ENCODE data around the gene CTNND2.
A peak's percentile ranks its signal among the peaks of the same experiment; 100 is the strongest.
"Not testable (repeated sequence)": the region's sequence is repeated elsewhere in the genome, so short reads cannot be mapped to it uniquely, and the experiment has no call there.

Gene CTNND2

DNA sequence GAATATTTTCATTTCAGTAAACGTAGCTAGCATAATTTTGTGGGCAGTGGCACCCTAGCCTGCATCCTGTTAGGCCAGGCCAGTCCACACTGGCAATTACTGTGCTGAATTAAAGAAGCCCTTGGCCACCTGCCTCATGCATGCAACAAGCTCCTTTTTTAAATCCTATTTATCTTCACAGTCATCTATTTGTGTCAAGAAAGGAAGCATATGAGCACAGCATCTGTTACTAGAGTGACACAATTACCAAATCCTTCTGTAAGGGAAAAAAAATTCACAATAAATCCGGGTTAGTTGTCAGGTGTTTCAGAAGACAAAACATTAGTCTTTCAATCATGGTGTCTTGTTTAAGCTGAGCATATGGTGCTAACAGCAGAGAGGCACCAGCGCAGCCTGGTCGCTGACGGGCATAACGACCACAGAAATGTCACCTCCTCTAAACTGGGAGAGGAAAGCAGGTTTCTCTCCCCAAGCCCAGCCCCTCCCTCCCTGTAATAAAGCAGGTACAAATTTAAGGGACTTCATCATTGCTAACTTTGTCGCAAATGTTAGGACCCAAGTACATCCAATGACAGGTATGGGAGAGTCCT, 520.6 kb downstream of the CTNND2 start:
- DNase-seq (ENCODE audit: low spot score), result no peak

DNA sequence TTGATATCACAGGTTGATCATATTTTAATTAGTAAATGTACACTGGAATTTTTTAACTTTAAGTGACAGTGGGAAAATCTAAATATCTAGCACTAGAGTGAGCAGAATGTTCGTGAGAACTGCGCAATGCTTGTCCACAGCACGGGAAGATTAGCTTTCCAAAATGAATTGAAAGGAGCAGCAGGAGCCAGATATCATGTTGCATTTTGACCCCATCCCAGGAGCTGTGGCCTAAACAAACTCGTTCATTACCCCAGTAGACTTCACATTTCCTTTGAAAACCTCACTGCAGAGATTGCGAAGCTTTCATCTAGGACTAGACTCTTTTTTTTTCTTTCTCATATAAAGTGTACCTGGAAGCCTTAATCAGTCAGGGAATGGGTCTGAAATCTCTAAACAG, 525.8 kb downstream of the CTNND2 start:
- no peak for DNase-seq (ENCODE audit: low spot score)

- no peak for DNase-seq (ENCODE audit: low spot score)
Measured at GRCh38 chr5:11377896-11378295, 526.4 kb downstream of the CTNND2 start.

- no peak for DNase-seq (ENCODE audit: low spot score)
Measured at GRCh38 chr5:11372191-11372590, 532.1 kb downstream of the CTNND2 start.

DNA sequence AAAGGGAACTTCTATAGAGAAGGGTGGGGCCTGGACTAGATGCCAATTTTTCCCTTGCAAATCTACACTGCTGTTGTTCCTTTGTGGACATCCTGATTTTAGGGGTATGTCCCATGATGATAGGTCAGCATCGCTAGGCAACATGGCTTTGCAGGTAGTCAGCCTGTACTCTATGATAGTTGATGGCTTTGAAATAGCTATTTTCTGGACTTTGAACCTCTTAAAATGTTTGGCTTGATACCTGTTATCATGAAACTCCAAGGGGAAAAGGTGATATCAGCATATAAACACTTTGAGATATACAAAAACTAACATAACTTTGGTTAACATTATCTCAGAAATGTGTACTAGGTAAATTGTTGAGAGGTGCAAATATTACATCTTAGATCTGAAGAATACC, 533.2 kb downstream of the CTNND2 start:
- DNase-seq (ENCODE audit: low spot score), result no peak

DNA sequence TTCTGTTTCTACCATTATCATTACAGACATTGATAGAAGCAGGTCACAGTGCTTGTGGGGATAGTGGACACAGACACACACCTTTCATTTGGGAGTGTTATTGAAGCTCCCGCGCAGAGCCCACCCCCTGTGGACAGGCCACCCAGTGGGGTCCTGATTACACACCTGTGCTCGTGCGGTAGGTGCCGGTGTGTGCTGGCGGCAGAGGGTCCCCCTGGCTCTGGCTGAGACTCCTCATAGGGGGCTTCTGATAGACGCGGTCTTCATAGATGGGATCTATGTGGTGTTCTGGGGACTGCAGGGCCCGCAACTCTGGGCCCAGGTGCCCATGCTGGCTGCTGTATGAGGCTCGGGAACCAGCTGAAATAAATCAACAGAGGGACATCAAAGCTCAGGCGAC, 539.7 kb downstream of the CTNND2 start:
- DNase-seq (ENCODE audit: low spot score), result no peak

DNA sequence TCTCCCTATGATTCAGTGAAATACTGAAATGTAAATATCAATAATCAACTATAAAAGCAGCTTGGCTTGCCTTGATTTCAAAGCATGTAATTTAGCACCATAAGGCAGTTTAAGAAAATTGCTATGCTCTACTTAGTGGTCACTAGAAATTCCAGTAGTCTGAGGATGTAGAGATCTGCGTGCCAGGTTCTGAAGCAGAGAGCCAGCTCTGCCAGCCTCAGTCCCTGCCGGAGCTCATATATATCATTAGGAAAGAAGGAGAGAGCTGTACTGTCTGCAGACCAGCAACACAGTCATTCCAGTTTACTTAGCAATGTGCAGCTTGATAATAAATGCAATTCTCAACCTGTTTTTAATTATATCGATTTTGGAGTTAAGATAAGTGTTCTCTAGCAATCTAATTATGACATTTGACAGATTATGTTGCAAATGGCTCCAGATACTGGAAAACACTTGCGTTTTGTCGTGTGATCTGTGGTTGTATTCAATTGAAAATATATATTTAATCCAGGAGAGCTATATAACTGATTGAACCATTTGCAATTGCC, 540.5 kb downstream of the CTNND2 start:
- no peak for DNase-seq (ENCODE audit: low spot score)

- DNase-seq (ENCODE audit: low spot score), result no peak
Measured at GRCh38 chr5:11361768-11362167, 542.5 kb downstream of the CTNND2 start.

GRCh38 chr5:11357928-11358327, 546.3 kb downstream of the CTNND2 start:
- no peak for DNase-seq (ENCODE audit: low spot score)

DNA sequence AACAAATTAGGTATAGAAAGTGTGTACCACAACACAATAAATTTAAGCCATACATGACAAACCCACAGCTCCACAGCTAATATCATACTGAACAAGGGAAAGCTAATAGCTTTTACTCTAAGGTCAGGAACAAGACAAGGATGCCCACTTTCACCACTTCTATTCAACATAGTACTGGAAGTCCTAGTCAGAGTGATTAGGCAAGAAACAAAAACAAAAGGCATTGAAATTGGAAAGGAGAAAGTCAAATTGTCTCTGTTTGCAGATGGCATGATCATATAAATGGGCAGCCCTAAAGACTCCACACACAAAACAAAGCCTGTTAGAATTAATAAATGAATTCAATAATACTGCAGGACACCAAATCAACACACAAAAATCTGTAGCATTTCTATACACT, 548.8 kb downstream of the CTNND2 start:
- DNase-seq (ENCODE audit: low spot score), result no peak

DNA sequence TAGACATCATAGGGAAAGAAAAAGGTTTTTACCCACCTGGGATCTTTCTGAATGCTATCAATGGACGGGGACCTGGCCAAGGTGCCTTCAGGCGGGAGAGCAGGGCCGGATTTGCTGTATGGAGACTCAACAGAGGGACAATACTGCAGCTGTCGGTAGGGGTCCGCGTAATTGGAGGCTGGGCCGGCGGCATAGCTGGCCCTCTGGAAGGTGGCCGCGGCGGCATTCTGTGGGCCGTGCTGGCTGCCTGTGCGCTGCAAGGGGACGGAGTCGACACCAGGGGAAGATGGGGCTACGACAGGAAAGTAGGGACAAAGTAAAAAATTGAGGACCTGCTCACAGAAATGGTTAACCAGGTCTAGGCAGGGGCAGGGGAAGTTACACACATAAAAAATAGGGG, 557.9 kb downstream of the CTNND2 start:
- DNase-seq (ENCODE audit: low spot score), result no peak

DNA sequence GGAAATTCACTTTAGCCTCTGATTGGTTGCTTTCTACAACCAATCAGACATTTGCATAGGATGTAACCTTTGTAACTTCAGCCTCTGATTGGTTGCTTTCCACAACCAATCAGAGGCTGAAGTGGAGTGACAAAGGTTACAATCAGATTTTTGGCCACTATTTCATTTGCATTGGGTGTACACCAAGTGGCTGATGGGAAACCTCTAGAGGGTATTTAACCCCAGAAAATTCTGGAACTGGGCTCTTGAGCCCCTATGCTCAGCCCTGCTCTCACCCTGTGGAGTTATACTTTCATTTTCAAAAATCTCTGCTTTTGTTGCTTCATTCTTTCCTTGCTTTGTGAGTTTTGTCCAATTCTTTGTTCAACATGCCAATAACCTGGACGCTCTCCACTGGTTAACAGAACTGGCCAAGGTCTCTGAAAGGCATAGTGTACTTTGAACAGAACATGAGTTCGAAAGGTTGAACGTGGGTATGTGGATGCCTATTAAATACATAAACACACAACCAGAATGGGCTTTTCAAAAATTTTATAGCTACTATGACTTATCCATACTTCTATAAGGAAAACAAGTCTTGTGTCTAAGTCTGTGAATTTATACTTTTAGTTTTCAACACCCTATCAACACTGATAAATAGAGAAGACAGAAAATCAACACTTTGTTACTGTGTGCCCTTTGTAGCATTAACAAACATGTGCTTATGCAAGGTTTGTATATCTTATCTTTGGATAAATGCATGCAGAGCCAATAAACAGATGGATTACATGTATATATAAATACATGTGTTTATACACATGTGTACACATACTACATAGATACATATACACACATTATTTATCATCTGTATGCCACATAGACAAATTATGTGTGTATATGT, 568.1 kb downstream of the CTNND2 start:
- no peak for DNase-seq (ENCODE audit: low spot score)

DNA sequence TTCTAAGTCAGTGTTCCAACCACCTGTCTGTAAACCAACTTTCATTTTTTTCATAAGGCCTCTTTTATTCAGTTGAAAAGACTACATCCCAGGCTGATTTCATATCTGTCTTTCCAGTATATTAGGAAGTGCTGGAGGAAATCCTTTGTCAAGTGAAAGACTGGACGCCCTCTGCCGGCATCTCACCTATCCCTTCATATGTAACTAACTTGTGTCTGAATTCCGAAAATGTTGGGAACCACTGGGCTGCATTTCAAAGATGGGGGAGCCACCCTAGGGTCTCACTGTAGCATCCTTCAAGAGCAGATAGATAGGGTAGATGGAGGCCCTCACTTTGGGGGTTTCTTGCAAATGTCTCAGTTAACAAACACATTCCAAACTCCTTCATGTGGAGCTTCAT, 569.8 kb downstream of the CTNND2 start:
- no peak for DNase-seq (ENCODE audit: low spot score)

- no peak for DNase-seq (ENCODE audit: low spot score)
Measured at GRCh38 chr5:11329679-11330078, 574.6 kb downstream of the CTNND2 start.

- DNase-seq (ENCODE audit: low spot score), result no peak
Measured at GRCh38 chr5:11324521-11325289, 579.5 kb downstream of the CTNND2 start.

- DNase-seq (ENCODE audit: low spot score), result no peak
Measured at GRCh38 chr5:11323761-11324160, 580.5 kb downstream of the CTNND2 start.

- DNase-seq (ENCODE audit: low spot score), result peak; percentile 1
Measured at GRCh38 chr5:11322133-11322532, 582.1 kb downstream of the CTNND2 start.

DNA sequence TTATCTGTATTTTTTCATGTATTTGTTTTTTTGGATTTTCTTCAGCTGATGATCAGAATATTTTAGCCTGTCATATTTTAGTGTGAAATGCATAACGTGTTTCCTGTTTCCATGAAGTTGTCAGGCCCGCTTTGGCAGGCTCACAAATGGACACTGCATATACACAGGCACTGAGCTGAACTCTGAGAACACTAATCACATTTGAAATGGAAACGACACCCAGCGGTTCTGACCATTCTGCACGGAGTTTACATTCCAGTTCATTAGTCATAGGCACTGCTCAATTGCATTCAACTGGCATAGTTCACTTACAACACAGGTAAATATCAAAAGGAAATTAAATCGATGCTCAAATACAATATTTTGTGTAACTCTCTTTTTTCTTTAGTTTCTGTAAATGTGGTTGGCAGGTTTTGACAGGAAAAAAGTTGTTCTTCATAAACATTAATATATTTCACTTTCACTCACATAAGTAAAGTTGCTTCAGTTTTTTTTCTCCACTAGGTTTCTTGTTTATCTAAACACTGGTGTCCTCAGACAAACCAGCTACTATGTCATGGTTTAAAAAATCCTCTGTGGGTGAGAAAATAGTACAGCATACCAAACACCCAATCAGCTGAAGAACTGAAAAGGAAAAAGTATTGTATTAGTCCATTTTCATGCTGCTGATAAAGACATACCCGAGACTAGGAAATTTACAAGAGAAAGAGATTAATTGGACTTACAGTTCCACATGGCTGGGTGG, 584.2 kb downstream of the CTNND2 start:
- DNase-seq (ENCODE audit: low spot score), result no peak

DNA sequence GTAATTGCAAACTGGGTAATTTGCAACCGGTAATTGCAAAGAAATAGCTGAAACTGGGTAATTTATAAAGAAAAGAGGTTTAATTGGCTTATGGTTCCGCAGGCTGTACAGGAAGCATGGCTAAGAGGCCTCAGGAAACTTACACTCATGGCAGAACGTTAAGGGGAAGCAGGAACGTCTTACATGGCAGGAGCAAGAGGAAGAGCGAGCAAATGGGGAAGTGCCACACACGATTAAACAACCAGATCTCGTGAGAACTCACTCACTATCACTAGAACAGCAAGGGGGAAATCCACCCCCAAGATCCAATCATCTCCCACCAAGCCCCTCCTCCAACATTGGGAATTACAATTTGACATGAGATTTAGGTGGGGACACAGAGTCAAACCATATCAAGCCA, 590.6 kb downstream of the CTNND2 start:
- not testable (repeated sequence) for DNase-seq (ENCODE audit: low spot score)

DNA sequence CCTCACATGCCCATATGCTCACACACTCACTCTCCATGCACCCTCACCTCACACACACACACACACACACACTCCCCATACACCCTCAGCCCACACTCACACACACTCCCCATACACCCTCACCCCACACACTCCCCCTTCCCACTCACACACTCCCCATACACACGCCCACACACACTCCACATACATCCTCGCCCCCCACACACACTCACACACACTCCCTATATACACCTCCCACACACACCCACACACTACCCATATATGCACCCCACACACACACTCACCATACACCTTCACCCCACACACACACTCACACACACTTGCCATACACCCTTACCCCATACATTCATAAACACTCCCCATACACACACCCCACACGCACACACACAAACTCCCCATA, 592.5 kb downstream of the CTNND2 start:
- no peak for DNase-seq (ENCODE audit: low spot score)

GRCh38 chr5:11311272-11311671, 593.0 kb downstream of the CTNND2 start:
- DNase-seq (ENCODE audit: low spot score), result no peak

DNA sequence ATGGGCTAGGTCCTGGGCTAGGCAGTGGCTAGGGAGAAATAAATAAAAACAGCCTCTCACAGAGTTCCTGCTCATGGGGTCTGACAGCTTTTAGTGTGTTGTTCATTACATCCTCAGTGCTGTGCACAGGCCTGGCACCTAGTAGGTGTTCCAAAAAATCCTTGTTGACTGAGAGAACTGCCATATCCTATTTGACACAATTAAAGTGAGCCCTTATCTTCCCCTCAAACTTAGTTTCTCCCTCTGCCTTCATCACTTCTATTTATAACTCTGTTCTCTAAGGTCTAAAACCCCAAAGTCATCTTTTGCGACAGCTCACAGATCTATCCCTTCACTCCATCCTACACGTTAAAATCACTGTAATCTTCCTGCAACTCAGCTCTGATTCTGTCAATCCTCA, 594.1 kb downstream of the CTNND2 start:
- no peak for DNase-seq (ENCODE audit: low spot score)

Measured in CD4-positive, alpha-beta T cell treated with Interleukin-15 for 4 hours (primary cell).